Measurements from ENCODE around the gene NPIPB4. TPM values are rescaled to one million over a fixed set of nuclear protein-coding genes. Genes with fewer than 3 reads are reported as not detected.
"Not testable (repeated sequence)": the region's sequence is repeated elsewhere in the genome, so short reads cannot be mapped to it uniquely, and the experiment has no call there.

The NPIPB4 gene
- 100 to 1,000 TPM in 1 of 8 experiments, 10 to 100 TPM in 6, 1 to 10 TPM in 1; 8.9 to 131 (median 16.0) TPM for total RNA-seq

DNA sequence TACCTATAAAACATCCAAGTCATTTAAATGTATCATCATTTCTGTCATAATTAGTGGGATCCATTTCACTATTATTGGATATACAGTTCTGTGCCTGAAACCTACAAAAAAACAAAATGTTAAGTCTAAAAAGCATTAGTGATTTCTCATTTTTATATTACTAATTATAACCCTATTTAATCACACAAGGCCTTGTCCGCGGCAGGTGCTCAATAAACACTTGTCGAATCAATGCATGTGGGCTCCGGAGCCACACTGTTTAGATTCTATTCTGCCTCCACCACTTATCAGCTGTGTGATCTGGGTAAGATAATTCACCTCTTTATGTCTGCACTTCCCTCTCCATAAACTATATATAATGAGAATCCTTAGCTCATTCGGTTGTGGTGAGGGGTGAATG is at the start of gene NPIPB4:
Gene NPIPB4 (minus strand): TSS at position 101 of the 400 bp plus-strand sequence. CDS start 378 bp downstream, outside the sequence.
- H3K4me1 ChIP-seq (replicated peaks in 1 of 2); in situ Hi-C loops (cut with MboI; ENCODE audit: low pct_unique_long_range_greater_than_20kb in 2 of 9, low sequenced_read_pairs in 9 of 9, unreplicated experiment in 9 of 9); H3K27ac ChIP-seq; ATAC-seq (replicated peaks in 6 of 8); H3K4me3 ChIP-seq: not testable (repeated sequence)
- WGBS, 10 experiments = no CpG with 5 or more reads among the region's 5 CpGs

DNA sequence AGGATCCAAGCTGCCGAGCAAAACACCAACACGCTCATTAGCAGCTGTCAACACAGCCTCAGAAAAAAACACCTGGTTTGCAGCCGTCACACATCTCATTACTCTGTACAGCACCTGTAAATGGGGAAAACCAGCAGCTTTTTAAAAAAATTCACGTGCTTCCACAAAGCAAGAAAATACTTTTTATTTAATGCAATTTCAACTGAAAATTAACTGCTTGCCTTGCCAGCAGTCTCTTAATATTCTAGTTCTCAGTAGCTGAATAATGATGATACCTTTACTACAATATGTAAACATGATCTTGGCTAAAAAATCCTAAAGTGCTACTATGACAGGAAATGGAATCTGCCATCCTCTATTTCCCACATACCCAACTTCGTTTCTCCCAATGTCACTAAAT is 41.4 kb upstream of the NPIPB4 start:
- WGBS, 10 experiments = no CpG with 5 or more reads among the region's 5 CpGs
- H3K27ac ChIP-seq; H3K4me3 ChIP-seq; H3K4me1 ChIP-seq (replicated peaks in 1 of 2); in situ Hi-C loops (cut with MboI; ENCODE audit: low pct_unique_long_range_greater_than_20kb in 2 of 9, low sequenced_read_pairs in 9 of 9, unreplicated experiment in 9 of 9); ATAC-seq (replicated peaks in 6 of 8): not testable (repeated sequence)

DNA sequence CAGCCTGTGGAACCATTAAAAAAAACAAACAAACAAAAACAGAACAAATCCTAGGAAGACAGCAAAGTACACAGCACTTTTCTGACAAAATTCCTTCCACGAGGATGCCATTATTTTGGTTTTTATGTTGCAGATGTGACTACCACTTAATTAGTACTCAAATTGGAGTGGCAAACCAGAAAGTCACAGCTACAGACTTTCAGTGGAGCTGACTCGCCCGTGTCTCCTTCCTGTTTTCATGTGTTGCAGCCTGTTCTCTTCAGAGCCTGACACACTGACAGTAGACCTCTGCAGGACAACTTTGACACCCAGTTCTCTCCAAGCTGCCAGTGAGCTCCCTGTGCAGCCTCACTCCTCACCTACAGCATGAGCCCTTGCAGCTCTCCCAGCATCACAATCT is 24.4 kb upstream of the NPIPB4 start:
- ATAC-seq (replicated peaks in 6 of 8); H3K4me1 ChIP-seq (replicated peaks in 1 of 2); H3K27ac ChIP-seq; H3K4me3 ChIP-seq; in situ Hi-C loops (cut with MboI; ENCODE audit: low pct_unique_long_range_greater_than_20kb in 2 of 9, low sequenced_read_pairs in 9 of 9, unreplicated experiment in 9 of 9): not testable (repeated sequence)
- no CpG with 5 or more reads among the region's 3 CpGs for WGBS, 10 experiments

DNA sequence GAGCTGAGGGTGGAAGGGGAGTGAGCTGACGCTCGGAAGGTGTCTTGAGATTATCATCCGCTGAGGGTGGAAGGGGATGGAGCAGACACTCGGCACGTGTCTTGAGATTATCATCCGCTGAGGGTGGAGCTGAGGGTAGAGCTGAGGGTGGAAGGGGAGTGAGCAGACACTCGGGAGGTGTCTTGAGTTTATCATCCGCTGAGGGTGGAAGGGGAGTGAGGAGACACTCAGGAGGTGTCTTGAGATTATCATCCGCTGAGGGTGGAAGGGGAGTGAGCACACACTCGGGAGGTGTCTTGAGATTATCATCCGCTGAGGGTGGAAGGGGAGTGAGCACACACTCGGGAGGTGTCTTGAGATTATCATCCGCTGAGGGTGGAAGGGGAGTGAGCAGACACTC is 20.4 kb downstream of the NPIPB4 start:
- ATAC-seq (replicated peaks in 6 of 8); in situ Hi-C loops (cut with MboI; ENCODE audit: low pct_unique_long_range_greater_than_20kb in 2 of 9, low sequenced_read_pairs in 9 of 9, unreplicated experiment in 9 of 9); H3K27ac ChIP-seq; H3K4me1 ChIP-seq (replicated peaks in 1 of 2); H3K4me3 ChIP-seq: not testable (repeated sequence)
- no CpG with 5 or more reads among the region's 13 CpGs for WGBS, 10 experiments

DNA sequence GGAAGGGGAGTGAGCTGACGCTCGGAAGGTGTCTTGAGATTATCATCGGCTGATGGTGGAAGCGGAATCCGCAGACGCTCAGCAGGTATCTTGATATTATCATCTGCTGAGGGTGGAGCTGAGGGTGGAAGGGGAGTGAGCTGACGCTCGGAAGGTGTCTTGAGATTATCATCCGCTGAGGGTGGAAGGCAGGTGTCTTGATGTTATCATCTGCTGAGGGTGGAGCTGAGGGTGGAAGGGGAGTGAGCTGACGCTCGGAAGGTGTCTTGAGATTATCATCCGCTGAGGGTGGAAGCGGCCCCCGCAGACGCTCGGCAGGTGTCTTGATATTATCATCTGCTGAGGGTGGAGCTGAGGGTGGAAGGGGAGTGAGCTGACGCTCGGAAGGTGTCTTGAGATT is 21.2 kb downstream of the NPIPB4 start:
- ATAC-seq (replicated peaks in 6 of 8); in situ Hi-C loops (cut with MboI; ENCODE audit: low pct_unique_long_range_greater_than_20kb in 2 of 9, low sequenced_read_pairs in 9 of 9, unreplicated experiment in 9 of 9); H3K4me1 ChIP-seq (replicated peaks in 1 of 2); H3K27ac ChIP-seq: not testable (repeated sequence)
- WGBS, 10 experiments = no CpG with 5 or more reads among the region's 18 CpGs
- H3K4me3 ChIP-seq = peak overlapping the region in 1 of 5 donors; percentile 30

DNA sequence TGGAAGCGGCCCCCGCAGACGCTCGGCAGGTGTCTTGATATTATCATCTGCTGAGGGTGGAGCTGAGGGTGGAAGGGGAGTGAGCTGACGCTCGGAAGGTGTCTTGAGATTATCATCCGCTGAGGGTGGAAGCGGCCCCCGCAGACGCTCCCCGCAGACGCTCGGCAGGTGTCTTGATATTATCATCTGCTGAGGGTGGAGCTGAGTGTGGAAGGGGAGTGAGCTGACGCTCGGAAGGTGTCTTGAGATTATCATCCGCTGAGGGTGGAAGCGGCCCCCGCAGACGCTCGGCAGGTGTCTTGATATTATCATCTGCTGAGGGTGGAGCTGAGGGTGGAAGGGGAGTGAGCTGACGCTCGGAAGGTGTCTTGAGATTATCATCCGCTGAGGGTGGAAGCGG is 21.8 kb downstream of the NPIPB4 start:
- no CpG with 5 or more reads among the region's 24 CpGs for WGBS, 10 experiments
- H3K4me3 ChIP-seq; H3K4me1 ChIP-seq (replicated peaks in 1 of 2); ATAC-seq (replicated peaks in 6 of 8); H3K27ac ChIP-seq; in situ Hi-C loops (cut with MboI; ENCODE audit: low pct_unique_long_range_greater_than_20kb in 2 of 9, low sequenced_read_pairs in 9 of 9, unreplicated experiment in 9 of 9): not testable (repeated sequence)

DNA sequence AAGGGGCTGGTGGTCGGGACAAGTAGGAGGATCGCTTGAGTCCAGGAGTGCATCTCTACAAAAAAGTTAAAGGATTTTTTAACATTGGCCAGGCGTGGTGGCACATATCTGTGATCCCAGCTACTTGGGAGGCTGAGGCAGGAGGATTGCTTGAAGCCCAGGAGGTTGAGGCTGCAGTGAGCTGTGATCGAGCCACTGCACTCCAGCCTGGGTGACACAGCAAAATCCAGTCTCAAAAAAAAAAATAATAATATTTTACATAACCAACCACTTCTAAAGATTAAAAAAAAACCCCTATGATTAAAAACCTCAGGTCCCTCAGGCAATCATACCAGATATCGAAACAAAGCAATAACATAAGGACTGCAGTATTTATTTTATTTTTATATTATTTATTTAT is 23.3 kb downstream of the NPIPB4 start:
- H3K4me3 ChIP-seq; in situ Hi-C loops (cut with MboI; ENCODE audit: low pct_unique_long_range_greater_than_20kb in 2 of 9, low sequenced_read_pairs in 9 of 9, unreplicated experiment in 9 of 9); ATAC-seq (replicated peaks in 6 of 8); H3K4me1 ChIP-seq (replicated peaks in 1 of 2); H3K27ac ChIP-seq: not testable (repeated sequence)
- whole genome bisulfite sequencing, 10 experiments = no CpG with 5 or more reads among the region's 5 CpGs

DNA sequence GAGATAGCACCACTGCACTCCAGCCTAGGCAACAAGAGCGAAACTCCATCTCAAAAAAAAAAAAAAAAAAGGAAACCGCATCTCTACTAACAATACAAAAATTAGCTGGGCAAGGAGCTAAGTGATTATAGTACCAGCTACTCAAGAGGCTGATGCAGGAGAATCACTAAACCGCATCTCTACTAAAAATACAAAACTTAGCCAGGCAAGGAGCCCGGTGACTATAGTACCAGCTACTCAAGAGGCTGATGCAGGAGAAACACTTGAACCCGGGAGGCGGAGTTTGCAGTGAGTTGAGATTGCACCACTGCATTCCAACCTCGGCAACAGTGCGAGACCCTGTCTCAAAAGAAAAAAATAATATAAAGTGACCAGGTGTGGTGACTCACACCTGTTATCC is 27.6 kb downstream of the NPIPB4 start:
- H3K4me1 ChIP-seq (replicated peaks in 1 of 2); ATAC-seq (replicated peaks in 6 of 8); in situ Hi-C loops (cut with MboI; ENCODE audit: low pct_unique_long_range_greater_than_20kb in 2 of 9, low sequenced_read_pairs in 9 of 9, unreplicated experiment in 9 of 9); H3K27ac ChIP-seq; H3K4me3 ChIP-seq: not testable (repeated sequence)
- WGBS, 10 experiments = no CpG with 5 or more reads among the region's 8 CpGs

DNA sequence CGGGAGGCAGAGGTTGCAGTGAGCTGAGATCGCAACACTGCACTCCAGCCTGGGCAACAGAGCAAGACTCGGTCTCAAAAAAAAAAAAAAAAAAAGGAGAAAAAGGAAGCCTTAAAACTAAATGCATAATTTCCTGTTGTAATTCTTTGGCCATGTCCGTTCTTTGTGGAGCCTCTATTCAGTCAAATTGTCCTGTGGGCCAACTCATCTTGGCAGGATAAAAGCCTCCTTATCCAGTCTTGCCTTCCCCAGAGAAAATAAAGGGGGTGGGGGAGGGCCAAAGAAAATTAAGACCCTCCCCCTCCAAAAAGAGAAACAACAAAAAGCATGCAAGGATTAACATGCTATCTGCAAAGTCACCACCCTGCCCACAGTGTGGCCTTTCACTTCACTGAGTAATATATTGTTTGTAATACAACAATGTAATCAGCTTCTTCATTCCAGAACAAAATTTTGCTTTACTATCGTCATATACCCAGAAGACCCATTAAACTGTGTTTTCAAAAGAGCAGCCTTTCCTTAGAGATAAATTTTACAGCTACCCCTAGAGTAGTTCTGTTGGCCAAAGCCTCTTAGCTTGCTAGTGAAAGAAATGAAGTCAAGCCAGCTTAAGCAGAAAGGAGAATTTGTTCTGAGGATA is 31.4 kb downstream of the NPIPB4 start:
- ATAC-seq (replicated peaks in 6 of 8); in situ Hi-C loops (cut with MboI; ENCODE audit: low pct_unique_long_range_greater_than_20kb in 2 of 9, low sequenced_read_pairs in 9 of 9, unreplicated experiment in 9 of 9): not testable (repeated sequence)
- 17 to 80% (median 65%) methylated on average over 1 to 4 of the region's 5 CpGs; no CpG with 5 or more reads in 6 of the 10 experiments for WGBS, 10 experiments

DNA sequence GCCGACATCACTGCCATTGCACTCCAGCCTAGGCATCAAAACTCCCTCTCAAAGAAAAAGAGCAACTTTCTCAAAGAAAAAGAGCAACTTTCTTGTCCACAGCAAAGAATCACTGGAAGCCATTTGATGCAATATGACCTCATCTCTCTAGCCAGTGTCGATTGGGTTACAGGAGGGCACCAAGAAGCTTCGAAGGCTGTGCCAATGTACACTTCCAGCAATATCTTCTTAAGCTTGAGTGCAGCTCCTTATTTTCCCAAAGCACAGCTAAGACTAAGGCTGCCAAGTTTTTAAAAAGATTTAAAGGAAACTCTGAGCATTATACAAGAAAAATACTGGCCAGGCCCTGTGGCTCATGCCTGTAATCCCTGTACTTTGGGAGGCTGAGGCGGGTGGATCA is 32.0 kb downstream of the NPIPB4 start:
- in situ Hi-C loops (cut with MboI; ENCODE audit: low pct_unique_long_range_greater_than_20kb in 2 of 9, low sequenced_read_pairs in 9 of 9, unreplicated experiment in 9 of 9); H3K27ac ChIP-seq; H3K4me1 ChIP-seq (replicated peaks in 1 of 2); ATAC-seq (replicated peaks in 6 of 8); H3K4me3 ChIP-seq: not testable (repeated sequence)
- 68 to 100% (median 80%) methylated on average over 1 to 3 of the region's 4 CpGs; no CpG with 5 or more reads in 5 of the 10 experiments for WGBS, 10 experiments

More for the DNA sequence above, 31.4 kb downstream of the NPIPB4 start:
- not testable (repeated sequence) for H3K27ac ChIP-seq; H3K4me1 ChIP-seq (replicated peaks in 1 of 2); H3K4me3 ChIP-seq

DNA sequence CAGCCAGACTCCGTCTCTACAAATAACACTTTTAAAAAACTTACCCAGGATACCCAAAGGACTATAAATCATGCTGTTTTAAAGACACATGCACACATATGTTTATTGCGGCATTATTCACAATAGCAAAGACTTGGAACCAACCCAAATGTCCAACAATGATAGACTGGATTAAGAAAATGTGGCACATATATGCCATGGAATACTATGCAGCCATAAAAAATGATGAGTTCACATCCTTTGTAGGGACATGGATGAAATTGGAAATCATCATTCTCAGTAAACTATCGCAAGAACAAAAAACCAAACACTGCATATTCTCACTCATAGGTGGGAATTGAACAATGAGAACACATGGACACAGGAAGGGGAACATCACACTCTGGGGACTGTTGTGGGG is 34.3 kb downstream of the NPIPB4 start:
- no CpG with 5 or more reads among the region's 3 CpGs for WGBS, 10 experiments
- H3K27ac ChIP-seq; in situ Hi-C loops (cut with MboI; ENCODE audit: low pct_unique_long_range_greater_than_20kb in 2 of 9, low sequenced_read_pairs in 9 of 9, unreplicated experiment in 9 of 9); H3K4me1 ChIP-seq (replicated peaks in 1 of 2); ATAC-seq (replicated peaks in 6 of 8); H3K4me3 ChIP-seq: not testable (repeated sequence)

DNA sequence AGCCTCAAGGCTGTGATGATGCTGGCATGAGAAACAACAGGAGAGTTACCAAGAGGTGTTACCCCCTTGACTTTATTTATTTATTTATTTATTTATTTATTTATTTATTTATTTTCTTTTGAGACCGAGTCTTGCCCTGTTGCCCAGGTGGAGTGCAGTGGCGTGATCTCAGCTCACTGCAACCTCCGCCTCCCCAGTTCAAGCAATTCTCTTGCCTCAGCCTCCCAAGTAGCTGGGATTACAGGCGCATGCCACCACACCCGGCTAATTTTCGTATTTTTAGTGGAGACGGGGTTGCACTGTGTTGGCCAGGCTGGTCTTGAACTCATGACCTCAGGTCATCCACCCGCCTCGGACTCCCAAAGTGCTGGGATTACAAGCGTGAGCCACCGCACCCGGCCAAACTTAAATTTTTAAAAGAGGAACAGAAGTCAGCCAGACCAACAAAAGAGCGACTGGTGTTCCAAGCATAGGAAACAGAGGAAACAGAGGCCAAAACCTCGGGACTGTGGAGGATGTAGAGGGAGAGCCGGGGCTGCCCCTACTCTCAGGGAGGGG is 36.6 kb downstream of the NPIPB4 start:
- WGBS, 10 experiments = 90 to 100% (median 100%) methylated on average over 1 to 7 of the region's 15 CpGs; no CpG with 5 or more reads in 6 of the 10 experiments
- H3K4me3 ChIP-seq = peak overlapping the region; percentile 42 to 62 (median 54)
- in situ Hi-C loops (cut with MboI; ENCODE audit: low pct_unique_long_range_greater_than_20kb in 2 of 9, low sequenced_read_pairs in 9 of 9, unreplicated experiment in 9 of 9); H3K4me1 ChIP-seq (replicated peaks in 1 of 2); ATAC-seq (replicated peaks in 6 of 8): not testable (repeated sequence)
- peak overlapping the region; percentile 80 to 84 for H3K27ac ChIP-seq

DNA sequence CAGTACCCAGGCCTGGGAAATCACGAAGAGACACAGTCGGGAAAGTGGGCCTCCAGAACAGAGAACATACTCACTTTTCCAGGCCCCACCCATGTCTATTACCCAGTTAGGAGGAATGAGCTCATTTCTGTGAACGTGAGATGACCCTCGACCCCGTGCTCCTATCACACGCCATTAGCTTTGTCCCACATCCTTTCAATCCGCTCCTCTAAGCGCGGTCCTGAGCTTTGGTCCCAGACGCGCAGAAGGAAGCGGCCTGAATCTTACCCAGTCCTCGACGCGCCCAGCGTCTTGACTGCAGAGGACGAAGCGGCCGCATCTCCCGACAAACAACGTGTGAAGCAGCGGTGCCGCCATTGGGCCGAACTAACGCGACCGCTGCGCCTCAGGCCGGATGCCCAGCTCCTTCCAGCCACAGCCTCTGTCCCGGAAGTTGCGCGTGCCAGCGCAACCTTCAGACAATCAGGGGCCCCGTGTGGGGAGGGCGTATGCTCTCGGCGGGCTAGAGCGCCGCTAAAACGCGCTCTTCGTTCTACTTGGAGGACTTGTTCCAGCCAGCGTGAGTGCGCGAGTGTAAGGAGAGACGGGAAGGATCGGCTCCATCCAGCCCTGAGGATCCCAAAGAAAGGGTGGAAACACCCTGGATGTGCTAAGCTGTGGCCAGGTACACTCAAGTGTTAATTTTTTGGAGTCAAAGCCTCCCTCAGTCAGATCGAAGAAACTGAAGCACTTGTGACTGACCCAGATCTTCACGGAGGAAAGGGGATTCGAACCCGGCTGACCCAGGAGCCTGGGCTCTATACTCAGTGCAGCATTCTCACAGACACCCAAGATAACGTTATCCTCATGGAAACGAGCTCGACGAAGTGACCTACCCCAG is 37.3 kb downstream of the NPIPB4 start:
- Histone ChIP-seq H3K27ac (peak overlapping the region; percentile 80 to 84), H3K4me3 (peak overlapping the region; percentile 42 to 62 (median 54))
- peak; percentile 95 to 99 (median 99) for ATAC-seq (replicated peaks in 6 of 8)
- in situ Hi-C loops (cut with MboI; ENCODE audit: low pct_unique_long_range_greater_than_20kb in 2 of 9, low sequenced_read_pairs in 9 of 9, unreplicated experiment in 9 of 9); H3K4me1 ChIP-seq (replicated peaks in 1 of 2): not testable (repeated sequence)
- no CpG with 5 or more reads among the region's 55 CpGs for WGBS, 10 experiments

All from motor neuron (in vitro differentiated cells).